ENCODE measurements around the gene HTR6.

Gene HTR6

DNA sequence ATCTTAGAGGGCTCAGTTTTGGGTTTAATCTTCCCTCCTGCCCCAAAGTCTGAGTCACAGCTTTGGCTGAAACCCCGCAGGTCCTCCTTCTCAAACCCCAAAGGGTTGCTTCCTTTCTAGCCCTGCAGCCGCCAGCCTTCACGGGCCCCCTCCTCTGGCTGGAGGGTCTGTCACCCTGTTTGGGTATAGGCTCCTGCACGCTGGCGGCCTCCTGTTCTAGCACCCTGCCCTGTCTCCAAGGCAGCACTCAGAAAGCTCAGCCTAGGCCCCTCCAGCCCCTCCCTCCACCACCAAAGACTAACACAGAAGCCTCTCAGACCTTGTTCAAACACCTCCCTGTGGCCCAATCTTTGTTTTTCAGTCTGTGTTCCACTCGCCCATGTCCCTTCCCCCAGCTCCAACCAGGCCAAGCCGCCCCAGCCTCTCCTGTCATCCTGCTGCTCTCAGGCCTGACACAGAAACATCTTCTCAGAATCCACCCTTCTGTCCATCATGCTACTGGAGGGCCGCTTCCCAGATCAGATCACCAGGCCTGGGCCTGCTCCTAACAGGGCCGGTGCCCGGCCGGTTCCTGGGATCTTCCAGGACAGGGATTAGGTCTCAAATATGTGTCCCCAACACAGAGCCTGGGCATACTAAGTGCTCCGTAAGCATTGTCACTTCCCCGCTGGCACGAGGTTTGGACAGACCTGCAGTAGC, 35.6 kb downstream of the HTR6 start:
- no peak overlapping the region for H3K4me2 ChIP-seq (ENCODE audit: low read depth, low read length)
- H3K4me1 ChIP-seq (ENCODE audit: low read length) = no peaks in the 10 kb centered on the region
- no peak for DNase-seq
- H4K20me1 ChIP-seq (ENCODE audit: insufficient read depth, low read length) = no peaks in the 10 kb centered on the region
- H3K27me3 ChIP-seq (replicated peaks; ENCODE audit: insufficient read depth, low read length) = no peaks in the 10 kb centered on the region
- no peaks in the 10 kb centered on the region for H3K9me3 ChIP-seq (replicated peaks; ENCODE audit: insufficient read depth, low read length)
- no peaks in the 10 kb centered on the region for H3K36me3 ChIP-seq (replicated peaks; ENCODE audit: insufficient read depth, low read length)
- no peak for TF ChIP-seq EZH2 (optimal IDR thresholded peaks at IDR 0.05; ENCODE audit: low read depth, low read length)
- TF ChIP-seq, protein P1, sequence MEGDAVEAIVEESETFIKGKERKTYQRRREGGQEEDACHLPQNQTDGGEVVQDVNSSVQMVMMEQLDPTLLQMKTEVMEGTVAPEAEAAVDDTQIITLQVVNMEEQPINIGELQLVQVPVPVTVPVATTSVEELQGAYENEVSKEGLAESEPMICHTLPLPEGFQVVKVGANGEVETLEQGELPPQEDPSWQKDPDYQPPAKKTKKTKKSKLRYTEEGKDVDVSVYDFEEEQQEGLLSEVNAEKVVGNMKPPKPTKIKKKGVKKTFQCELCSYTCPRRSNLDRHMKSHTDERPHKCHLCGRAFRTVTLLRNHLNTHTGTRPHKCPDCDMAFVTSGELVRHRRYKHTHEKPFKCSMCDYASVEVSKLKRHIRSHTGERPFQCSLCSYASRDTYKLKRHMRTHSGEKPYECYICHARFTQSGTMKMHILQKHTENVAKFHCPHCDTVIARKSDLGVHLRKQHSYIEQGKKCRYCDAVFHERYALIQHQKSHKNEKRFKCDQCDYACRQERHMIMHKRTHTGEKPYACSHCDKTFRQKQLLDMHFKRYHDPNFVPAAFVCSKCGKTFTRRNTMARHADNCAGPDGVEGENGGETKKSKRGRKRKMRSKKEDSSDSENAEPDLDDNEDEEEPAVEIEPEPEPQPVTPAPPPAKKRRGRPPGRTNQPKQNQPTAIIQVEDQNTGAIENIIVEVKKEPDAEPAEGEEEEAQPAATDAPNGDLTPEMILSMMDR (IDR thresholded peaks at IDR 0.05; ENCODE audit: low read length) = no peak
- no peak overlapping the region for H2AFZ ChIP-seq (ENCODE audit: low read length)
- H3K9me2 ChIP-seq (replicated peaks; ENCODE audit: insufficient read depth, low read length) = no peaks in the 10 kb centered on the region
- no peak overlapping the region for H3K4me3 ChIP-seq (ENCODE audit: low read length)
- H3K79me2 ChIP-seq (ENCODE audit: low read length) = no peaks in the 10 kb centered on the region
- no peak overlapping the region for H3K9ac ChIP-seq (ENCODE audit: low read length)
- no peaks in the 10 kb centered on the region for H3F3A ChIP-seq (ENCODE audit: insufficient read depth, low read length)
- no peak overlapping the region for H3K27ac ChIP-seq (ENCODE audit: low read length)

DNA sequence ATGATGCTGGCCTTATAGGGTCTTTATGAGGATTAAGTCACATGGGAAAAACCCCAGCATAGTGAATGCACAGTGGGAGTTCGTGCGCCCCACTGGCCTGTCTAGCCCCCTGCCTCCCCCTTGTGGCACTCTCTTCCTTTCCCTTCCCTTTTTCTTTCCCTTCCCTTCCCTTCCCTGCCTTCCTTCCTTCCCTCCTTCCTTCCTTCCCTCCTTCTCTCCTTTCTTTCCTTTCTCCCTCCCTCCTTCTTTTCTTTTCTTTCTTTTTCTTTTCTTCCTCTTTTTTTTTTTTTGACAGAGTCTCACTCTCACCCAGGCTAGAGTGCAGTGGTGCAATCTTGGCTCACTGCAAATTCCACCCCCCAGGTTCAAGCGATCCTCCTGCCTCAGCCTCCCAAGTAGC, 38.6 kb downstream of the HTR6 start:
- Histone ChIP-seq H3K9ac (ENCODE audit: low read length) (no peak overlapping the region), H3K27ac (ENCODE audit: low read length) (no peak overlapping the region), H4K20me1 (ENCODE audit: insufficient read depth, low read length) (no peaks in the 10 kb centered on the region), H3K4me1 (ENCODE audit: low read length) (no peaks in the 10 kb centered on the region), H3F3A (ENCODE audit: insufficient read depth, low read length) (no peaks in the 10 kb centered on the region), H3K4me2 (ENCODE audit: low read depth, low read length) (no peak overlapping the region), H2AFZ (ENCODE audit: low read length) (no peak overlapping the region), H3K4me3 (ENCODE audit: low read length) (no peak overlapping the region), H3K36me3 (replicated peaks; ENCODE audit: insufficient read depth, low read length) (no peaks in the 10 kb centered on the region), H3K9me2 (replicated peaks; ENCODE audit: insufficient read depth, low read length) (no peaks in the 10 kb centered on the region), H3K79me2 (ENCODE audit: low read length) (no peaks in the 10 kb centered on the region), H3K27me3 (replicated peaks; ENCODE audit: insufficient read depth, low read length) (no peaks in the 10 kb centered on the region), H3K9me3 (replicated peaks; ENCODE audit: insufficient read depth, low read length) (no peaks in the 10 kb centered on the region)
- DNase-seq = no peak
- no peak for TF ChIP-seq EZH2 (optimal IDR thresholded peaks at IDR 0.05; ENCODE audit: low read depth, low read length)
- TF ChIP-seq, protein P1 (IDR thresholded peaks at IDR 0.05; ENCODE audit: low read length) = no peak

GRCh38 chr1:19704247-19705113, 39.8 kb downstream of the HTR6 start:
- Histone ChIP-seq H4K20me1 (ENCODE audit: insufficient read depth, low read length) (no peaks in the 10 kb centered on the region), H3K27me3 (replicated peaks; ENCODE audit: insufficient read depth, low read length) (no peaks in the 10 kb centered on the region), H3K27ac (ENCODE audit: low read length) (no peak overlapping the region), H3K9me2 (replicated peaks; ENCODE audit: insufficient read depth, low read length) (no peaks in the 10 kb centered on the region), H3K4me2 (ENCODE audit: low read depth, low read length) (no peak overlapping the region), H2AFZ (ENCODE audit: low read length) (no peak overlapping the region), H3K9ac (ENCODE audit: low read length) (no peak overlapping the region), H3F3A (ENCODE audit: insufficient read depth, low read length) (no peaks in the 10 kb centered on the region), H3K4me1 (ENCODE audit: low read length) (no peaks in the 10 kb centered on the region), H3K36me3 (replicated peaks; ENCODE audit: insufficient read depth, low read length) (no peaks in the 10 kb centered on the region), H3K79me2 (ENCODE audit: low read length) (no peaks in the 10 kb centered on the region), H3K4me3 (ENCODE audit: low read length) (no peak overlapping the region), H3K9me3 (replicated peaks; ENCODE audit: insufficient read depth, low read length) (no peaks in the 10 kb centered on the region)
- DNase-seq = peak; percentile 23
- TF ChIP-seq EZH2 (optimal IDR thresholded peaks at IDR 0.05; ENCODE audit: low read depth, low read length) = no peak
- TF ChIP-seq, protein P1 (IDR thresholded peaks at IDR 0.05; ENCODE audit: low read length) = peak; percentile 86

Data from MM.1S (cell line).